H9 (cell line): Measurements from ENCODE around the gene NPAS3. TPM values are rescaled to one million over a fixed set of nuclear protein-coding genes. Genes with fewer than 3 reads are reported as not detected.
A peak's percentile ranks its signal among the peaks of the same experiment; 100 is the strongest.

Experiments
- DNase-seq: peaks from one replicate; pipeline ENCODE4 v3.0.0-alpha.2; 2017
- H2AFZ ChIP-seq: one replicate; pipeline ENCODE4 v1.6.1; 2013; ENCODE audit warnings: mild to moderate bottlenecking, low read length, control low read depth, moderate library complexity
- H2AK5ac ChIP-seq: 2 replicates; pipeline ENCODE4 v1.6.1; 2013; ENCODE audit warnings: low read length, control low read depth, mixed read lengths; ENCODE audit not compliant: insufficient read length
- H2BK120ac ChIP-seq: one replicate; pipeline ENCODE4 v1.6.1; 2013; ENCODE audit warnings: low read depth, mild to moderate bottlenecking, low read length, control low read depth, inconsistent platforms; ENCODE audit not compliant: poor library complexity, severe bottlenecking
- H2BK12ac ChIP-seq: 2 replicates; pipeline ENCODE4 v1.6.1; 2013; ENCODE audit warnings: low read length, control low read depth, mixed read lengths, low read depth; ENCODE audit not compliant: insufficient read length
- H2BK15ac ChIP-seq: 2 replicates; pipeline ENCODE4 v1.6.1; 2013; ENCODE audit warnings: low read depth, low read length, control low read depth
- H2BK20ac ChIP-seq: one replicate; pipeline ENCODE4 v1.6.1; 2013; ENCODE audit warnings: low read depth, mild to moderate bottlenecking, low read length, control low read depth, inconsistent platforms; ENCODE audit not compliant: poor library complexity, severe bottlenecking
- H2BK5ac ChIP-seq: 2 replicates; pipeline ENCODE4 v1.6.1; 2013; ENCODE audit warnings: low read length, control low read depth, mixed read lengths; ENCODE audit not compliant: insufficient read length
- H3K14ac ChIP-seq: 2 replicates; pipeline ENCODE4 v1.6.1; 2013; ENCODE audit warnings: low read length, control low read depth; ENCODE audit not compliant: insufficient read depth
- H3K18ac ChIP-seq: 2 replicates; pipeline ENCODE4 v1.6.1; 2013; ENCODE audit warnings: low read depth, mild to moderate bottlenecking, mixed read lengths, low read length, control low read depth; ENCODE audit not compliant: insufficient read length
- H3K23ac ChIP-seq: 2 replicates; pipeline ENCODE4 v1.6.1; 2013; ENCODE audit warnings: low read length, control low read depth, mixed read lengths, low read depth; ENCODE audit not compliant: insufficient read length
- H3K23me2 ChIP-seq: 2 replicates; pipeline ENCODE4 v1.6.1; 2013; ENCODE audit warnings: low read depth, mild to moderate bottlenecking, mixed read lengths, low read length, control low read depth; ENCODE audit not compliant: insufficient read length, poor library complexity, severe bottlenecking
- H3K27ac ChIP-seq: 2 replicates; pipeline ENCODE4 v1.5.1; 2013; ENCODE audit warnings: low read length, control low read depth, mixed read lengths, low read depth; ENCODE audit not compliant: insufficient read length
- H3K27me3 ChIP-seq: 2 replicates; pipeline ENCODE4 v1.6.1; 2013; ENCODE audit warnings: low read length, control low read depth, inconsistent platforms; ENCODE audit not compliant: insufficient read depth
- H3K4ac ChIP-seq: 2 replicates; pipeline ENCODE4 v1.6.1; 2013; ENCODE audit warnings: low read depth, mild to moderate bottlenecking, control low read depth, inconsistent platforms, low read length, moderate library complexity
- H3K4me1 ChIP-seq: 2 replicates; pipeline ENCODE4 v1.6.1; 2013; ENCODE audit warnings: low read length, control low read depth, inconsistent platforms; ENCODE audit not compliant: insufficient read depth
- H3K4me2 ChIP-seq: 2 replicates; pipeline ENCODE4 v1.6.1; 2013; ENCODE audit warnings: low read length, control low read depth, mixed read lengths; ENCODE audit not compliant: insufficient read length, insufficient read depth
- H3K56ac ChIP-seq: 2 replicates; pipeline ENCODE4 v1.6.1; 2013; ENCODE audit warnings: low read depth, mild to moderate bottlenecking, mixed read lengths, low read length, control low read depth; ENCODE audit not compliant: insufficient read length
- H3K79me1 ChIP-seq: 2 replicates; pipeline ENCODE4 v1.6.1; 2013; ENCODE audit warnings: low read depth, mild to moderate bottlenecking, moderate library complexity, low read length, control low read depth, inconsistent platforms; ENCODE audit not compliant: insufficient read depth, poor library complexity, severe bottlenecking
- H3K79me2 ChIP-seq: 2 replicates; pipeline ENCODE4 v1.6.1; 2013; ENCODE audit warnings: low read length, control low read depth, inconsistent platforms; ENCODE audit not compliant: insufficient read depth
- H3K9ac ChIP-seq: 2 replicates; pipeline ENCODE4 v1.6.1; 2013; ENCODE audit warnings: low read length, control low read depth, mixed read lengths; ENCODE audit not compliant: insufficient read length; ENCODE audit errors: extremely low read depth
- H3K9me3 ChIP-seq: one replicate; pipeline ENCODE4 v1.6.1; 2013; ENCODE audit warnings: low read depth, low read length, inconsistent platforms; ENCODE audit not compliant: control insufficient read depth
- H3T11ph ChIP-seq: one replicate; pipeline ENCODE4 v1.6.1; 2013; ENCODE audit warnings: mild to moderate bottlenecking, low read length, control low read depth, inconsistent platforms
- H4K20me1 ChIP-seq: one replicate; pipeline ENCODE4 v1.6.1; 2013; ENCODE audit not compliant: control insufficient read depth, insufficient read length, insufficient read depth
- H4K5ac ChIP-seq: 2 replicates; pipeline ENCODE4 v1.6.1; 2013; ENCODE audit warnings: low read depth, mild to moderate bottlenecking, mixed read lengths, low read length, control low read depth; ENCODE audit not compliant: insufficient read length
- H4K8ac ChIP-seq: replicated peaks from 2 replicates; pipeline ENCODE4 v1.6.1; 2013; ENCODE audit warnings: low read length, control low read depth, mixed read lengths, low read depth; ENCODE audit not compliant: insufficient read length
- H4K91ac ChIP-seq: 2 replicates; pipeline ENCODE4 v1.6.1; 2013; ENCODE audit warnings: low read depth, mild to moderate bottlenecking, moderate library complexity, mixed read lengths, low read length, control low read depth; ENCODE audit not compliant: insufficient read length
- H3K27ac Mint-ChIP-seq, 3 experiments: 2 replicates in 2 of 3; 3 replicates in 1 of 3; pipeline ENCODE4 v1.8.0; 2020 to 2021; ENCODE audit warnings: mixed read lengths in 3 of 3, mild to moderate bottlenecking in 1 of 3, moderate library complexity in 1 of 3
- H3K27me3 Mint-ChIP-seq: 2 replicates; pipeline ENCODE4 v1.8.0; 2021; ENCODE audit warnings: low read depth, mild to moderate bottlenecking, moderate library complexity, mixed read lengths
- H3K36me3 Mint-ChIP-seq, 3 experiments: 2 replicates in 2 of 3; 3 replicates in 1 of 3; pipeline ENCODE4 v1.8.0; 2020 to 2021; ENCODE audit warnings: low read depth in 3 of 3, mixed read lengths in 3 of 3; ENCODE audit not compliant: insufficient read depth in 1 of 3
- H3K4me1 Mint-ChIP-seq, 2 experiments: 2 replicates each; pipeline ENCODE4 v1.8.0; 2020; ENCODE audit warnings: mixed read lengths in 2 of 2
- H3K4me3 Mint-ChIP-seq, 2 experiments: 2 replicates in 1 of 2; 3 replicates in 1 of 2; pipeline ENCODE4 v1.8.0; 2020 to 2021; ENCODE audit warnings: mild to moderate bottlenecking in 2 of 2, mixed read lengths in 2 of 2, moderate library complexity in 1 of 2
- H3K9me3 Mint-ChIP-seq, 2 experiments: 2 replicates in 1 of 2; 3 replicates in 1 of 2; pipeline ENCODE4 v1.8.0; 2020; ENCODE audit warnings: mild to moderate bottlenecking in 2 of 2, mixed read lengths in 2 of 2, moderate library complexity in 1 of 2
- CTCF ChIP-seq: fragments of 200-600 bp; sonication (generic); conservative IDR thresholded peaks from 3 replicates; pipeline ENCODE4 v1.8.0; 2021; ENCODE audit warnings: antibody characterized with exemption, mild to moderate bottlenecking
- WGBS: extraction: QIAGEN DNeasy Blood & Tissue Kit; methylation state at CpG from one replicate; pipeline ENCODE4 v1.1.7; 2013; ENCODE audit warnings: missing lambda C conversion rate, low lambda C conversion rate, mixed read lengths; ENCODE audit not compliant: insufficient read length; ENCODE audit errors: extremely low coverage; 5-methylcytosine and 5-hydroxymethylcytosine counted together
- total RNA-seq: library from RNA; stranded (reverse); gene quantifications from 2 replicates; pipeline ENCODE4 v1.2.1, GENCODE V29; 2021

NPAS3 gene
- total RNA-seq, 1 experiment from 2014 or later: 0.17 TPM

DNA sequence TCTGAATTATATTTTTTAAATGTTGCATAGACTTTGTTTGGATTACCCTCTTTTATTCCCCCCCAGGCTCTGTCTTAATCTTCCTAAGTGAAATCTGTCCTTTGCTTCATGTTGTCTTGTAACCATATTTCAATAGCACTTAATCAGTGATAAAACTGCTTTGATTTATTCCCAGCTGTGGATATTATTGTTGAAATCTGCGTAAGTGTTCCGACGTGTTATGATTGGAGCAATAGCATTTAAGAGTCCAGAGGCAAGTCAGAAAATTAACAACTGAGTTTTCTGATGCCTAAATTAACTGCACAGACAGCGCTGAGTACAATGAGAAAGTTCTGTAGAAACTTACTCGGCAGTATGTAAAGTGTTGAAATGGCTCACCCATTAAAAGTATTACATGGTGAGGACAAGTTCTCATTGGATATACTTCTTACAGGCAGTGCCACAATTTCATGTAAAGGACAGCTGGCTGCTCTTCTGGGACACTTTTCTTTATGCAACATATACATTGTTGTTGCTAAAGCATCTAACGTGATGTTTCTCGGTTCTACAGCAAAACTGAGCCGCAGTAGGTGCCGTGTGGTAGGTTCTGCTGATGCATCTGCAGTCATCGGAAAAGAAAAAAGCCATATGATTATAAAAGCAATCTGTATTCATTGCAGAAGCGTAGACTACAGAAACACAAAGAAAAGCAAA is 511.2 kb downstream of the NPAS3 start:
- Histone ChIP-seq H2BK15ac (no peak overlapping the region), H2BK12ac (no peak overlapping the region), H2AK5ac (no peak overlapping the region), H4K5ac (no peak overlapping the region), H3K23me2 (no peaks in the 10 kb centered on the region), H2AFZ (no peak overlapping the region), H2BK120ac (no peak overlapping the region), H3K79me1 (no peaks in the 10 kb centered on the region), H2BK20ac (no peak overlapping the region), H3K79me2 (no peaks in the 10 kb centered on the region), H3K27me3 (no peaks in the 10 kb centered on the region), H3K14ac (no peak overlapping the region), H3K23ac (no peak overlapping the region), H3K56ac (no peak overlapping the region), H3K9me3 (no peaks in the 10 kb centered on the region), H4K8ac (no peak overlapping the region), H3K4me1 (no peaks in the 10 kb centered on the region), H3T11ph (no peak overlapping the region), H3K4ac (no peak overlapping the region), H3K4me2 (no peak overlapping the region), H3K18ac (no peak overlapping the region), H4K91ac (no peak overlapping the region), H4K20me1 (no peaks in the 10 kb centered on the region), H3K27ac (no peak overlapping the region), H2BK5ac (no peak overlapping the region), H3K9ac (peak overlapping the region; percentile 14)
- Mint-ChIP-seq H3K4me3 (no peak overlapping the region), H3K9me3 (no peaks in the 10 kb centered on the region), H3K36me3 (no peaks in the 10 kb centered on the region), H3K27ac (no peak overlapping the region), H3K27me3 (no peaks in the 10 kb centered on the region), H3K4me1 (peaks cover 12 to 15% of the 10 kb centered on the region in 2 experiments)
- no peak for DNase-seq
- no peak for TF ChIP-seq CTCF
- WGBS: no CpG with 5 or more reads among the region's 11 CpGs
